Measurements from ENCODE around the gene GZMM.

DNA sequence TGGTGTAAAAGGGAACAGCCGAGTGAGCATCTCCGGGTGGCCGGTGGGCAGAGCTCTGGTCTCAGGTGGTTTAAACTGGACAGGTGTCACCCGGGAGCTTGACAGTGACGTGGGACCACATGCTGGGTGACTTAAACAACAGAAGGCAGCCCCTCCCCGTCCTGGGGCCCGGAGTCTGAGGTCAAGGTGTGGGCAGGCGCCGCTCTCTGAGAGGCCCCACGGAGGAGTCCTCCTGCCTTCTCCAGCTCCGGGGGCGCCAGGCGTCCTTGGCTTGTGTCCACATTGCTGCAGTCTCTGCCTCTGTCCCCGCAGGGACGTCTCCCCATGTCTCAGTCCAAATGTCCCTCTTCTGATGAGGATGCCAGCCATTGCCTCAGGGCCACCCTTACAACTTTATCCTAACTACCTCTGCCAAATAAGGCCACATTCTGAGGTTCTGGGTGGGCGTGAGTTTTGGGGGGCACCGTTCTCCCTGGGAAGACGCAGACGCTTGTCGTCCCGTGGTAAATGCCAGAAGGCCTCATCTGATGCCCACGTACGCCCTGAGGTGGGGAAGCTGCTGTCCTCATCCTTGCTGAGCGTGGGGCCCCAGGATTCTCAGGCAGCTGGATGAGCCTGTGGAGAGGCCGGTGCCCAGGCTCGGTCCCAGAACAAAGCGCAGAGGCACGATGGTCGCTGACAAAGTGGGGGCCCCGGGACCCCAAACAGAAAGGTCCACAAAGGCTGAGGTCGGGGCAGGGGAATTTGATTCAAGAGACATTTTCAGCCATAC, 12.9 kb downstream of the GZMM start:
- TF ChIP-seq CTCF (IDR thresholded peaks at IDR 0.05) (no peak), POLR2A (IDR thresholded peaks at IDR 0.05) (no peak)

All from body of pancreas (tissue), 4 donors.